PC-9 (cell line): ENCODE data around the gene LRG1.

ENCODE experiments used
- EZH2 ChIP-seq: fragments of 200-600 bp; sonication (generic); IDR thresholded peaks from 2 replicates; pipeline ENCODE4 v1.8.0; 2017; ENCODE audit warnings: antibody characterized with exemption, low read depth
- TF ChIP-seq, protein P1 (sequence below): fragments of 200-600 bp; sonication (generic); conservative IDR thresholded peaks from 2 replicates; pipeline ENCODE4 v1.6.1; 2017; ENCODE audit warnings: mixed run types, antibody characterized with exemption, mild to moderate bottlenecking, moderate library complexity

DNA sequence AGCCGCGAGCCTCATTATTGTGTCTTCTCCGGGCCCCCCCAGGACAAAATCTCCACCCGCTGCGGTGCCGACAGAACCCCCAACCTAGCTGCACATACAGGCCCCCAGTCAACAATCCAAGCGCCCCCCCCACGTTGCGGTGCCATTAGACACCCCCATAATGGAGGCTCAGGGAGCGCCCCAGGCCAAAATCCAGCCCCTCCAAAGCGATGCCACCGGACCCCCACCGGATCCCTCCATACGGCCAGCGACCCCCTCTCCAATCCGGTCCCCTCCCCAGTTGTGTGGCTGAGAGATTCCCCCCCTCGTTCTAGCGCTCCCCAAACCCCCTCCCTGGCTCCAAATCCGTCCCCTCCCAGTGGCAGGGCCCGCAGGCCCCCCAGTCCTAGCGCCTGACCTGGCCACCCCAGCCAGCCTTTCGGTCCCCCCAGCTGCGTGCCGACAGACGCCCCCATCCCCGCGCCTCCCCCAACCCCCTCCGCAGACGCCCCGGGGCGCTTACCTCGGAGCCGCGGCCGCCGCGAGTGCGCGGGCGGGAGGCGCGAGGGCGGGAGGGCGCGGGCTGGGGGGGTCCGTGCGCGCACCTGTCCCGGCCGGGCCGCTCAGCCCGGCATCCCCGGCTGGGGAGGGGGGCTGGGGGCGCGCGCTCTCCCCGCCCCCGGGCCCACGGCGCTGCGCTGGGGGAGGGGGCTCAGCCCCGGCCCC is 41.3 kb upstream of the LRG1 start:
- TF ChIP-seq, protein P1, sequence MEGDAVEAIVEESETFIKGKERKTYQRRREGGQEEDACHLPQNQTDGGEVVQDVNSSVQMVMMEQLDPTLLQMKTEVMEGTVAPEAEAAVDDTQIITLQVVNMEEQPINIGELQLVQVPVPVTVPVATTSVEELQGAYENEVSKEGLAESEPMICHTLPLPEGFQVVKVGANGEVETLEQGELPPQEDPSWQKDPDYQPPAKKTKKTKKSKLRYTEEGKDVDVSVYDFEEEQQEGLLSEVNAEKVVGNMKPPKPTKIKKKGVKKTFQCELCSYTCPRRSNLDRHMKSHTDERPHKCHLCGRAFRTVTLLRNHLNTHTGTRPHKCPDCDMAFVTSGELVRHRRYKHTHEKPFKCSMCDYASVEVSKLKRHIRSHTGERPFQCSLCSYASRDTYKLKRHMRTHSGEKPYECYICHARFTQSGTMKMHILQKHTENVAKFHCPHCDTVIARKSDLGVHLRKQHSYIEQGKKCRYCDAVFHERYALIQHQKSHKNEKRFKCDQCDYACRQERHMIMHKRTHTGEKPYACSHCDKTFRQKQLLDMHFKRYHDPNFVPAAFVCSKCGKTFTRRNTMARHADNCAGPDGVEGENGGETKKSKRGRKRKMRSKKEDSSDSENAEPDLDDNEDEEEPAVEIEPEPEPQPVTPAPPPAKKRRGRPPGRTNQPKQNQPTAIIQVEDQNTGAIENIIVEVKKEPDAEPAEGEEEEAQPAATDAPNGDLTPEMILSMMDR = no peak
- no peak for TF ChIP-seq EZH2
